C4-2B (cell line): ENCODE data around the gene PDE4B.

Experiments used
- CTCF ChIP-seq: fragments of 450-650 bp; conservative IDR thresholded peaks from 2 replicates; pipeline ENCODE4 v1.5.1; 2017; ENCODE audit warnings: mild to moderate bottlenecking
- ZFX ChIP-seq: fragments of 450-650 bp; IDR thresholded peaks from 2 replicates; pipeline ENCODE4 v1.6.1; 2017

GRCh38 chr1:66177510-66177909 is 384.8 kb downstream of the PDE4B start:
- no peak for TF ChIP-seq CTCF
- no peak for TF ChIP-seq ZFX
